ENCODE results near the gene DCANP1. TPM values are rescaled to one million over a fixed set of nuclear protein-coding genes. Genes with fewer than 3 reads are reported as not detected.

Gene DCANP1
- total and polyA plus RNA-seq, 3 donors from 2014 or later, result not detected

- Histone ChIP-seq H3K4me1 (no peaks in the 10 kb centered on the region), H3K36me3 (ENCODE audit: low read depth, missing control alignments) (no peaks in the 10 kb centered on the region), H3K27me3 (no peaks in the 10 kb centered on the region), H3K27ac (no peak overlapping the region), H3K4me3 (no peak overlapping the region), H3K9me3 (no peaks in the 10 kb centered on the region)
- TF ChIP-seq, protein P1, sequence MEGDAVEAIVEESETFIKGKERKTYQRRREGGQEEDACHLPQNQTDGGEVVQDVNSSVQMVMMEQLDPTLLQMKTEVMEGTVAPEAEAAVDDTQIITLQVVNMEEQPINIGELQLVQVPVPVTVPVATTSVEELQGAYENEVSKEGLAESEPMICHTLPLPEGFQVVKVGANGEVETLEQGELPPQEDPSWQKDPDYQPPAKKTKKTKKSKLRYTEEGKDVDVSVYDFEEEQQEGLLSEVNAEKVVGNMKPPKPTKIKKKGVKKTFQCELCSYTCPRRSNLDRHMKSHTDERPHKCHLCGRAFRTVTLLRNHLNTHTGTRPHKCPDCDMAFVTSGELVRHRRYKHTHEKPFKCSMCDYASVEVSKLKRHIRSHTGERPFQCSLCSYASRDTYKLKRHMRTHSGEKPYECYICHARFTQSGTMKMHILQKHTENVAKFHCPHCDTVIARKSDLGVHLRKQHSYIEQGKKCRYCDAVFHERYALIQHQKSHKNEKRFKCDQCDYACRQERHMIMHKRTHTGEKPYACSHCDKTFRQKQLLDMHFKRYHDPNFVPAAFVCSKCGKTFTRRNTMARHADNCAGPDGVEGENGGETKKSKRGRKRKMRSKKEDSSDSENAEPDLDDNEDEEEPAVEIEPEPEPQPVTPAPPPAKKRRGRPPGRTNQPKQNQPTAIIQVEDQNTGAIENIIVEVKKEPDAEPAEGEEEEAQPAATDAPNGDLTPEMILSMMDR (IDR thresholded peaks at IDR 0.05), result no peak
- no peak for TF ChIP-seq POLR2A (IDR thresholded peaks at IDR 0.05)
- no peak for DNase-seq
- intact Hi-C loops (cut with DNase I; ENCODE audit: low total_unique reads), result no loop called here
- 79% methylated on average over 7 of the region's 7 CpGs for WGBS, 2 donors
These were observed 23.9 kb downstream of the DCANP1 start for GRCh38 chr5:135423146-135423845.

- Histone ChIP-seq H3K4me3 (no peak overlapping the region), H3K36me3 (ENCODE audit: low read depth, missing control alignments) (no peaks in the 10 kb centered on the region), H3K27ac (no peak overlapping the region), H3K27me3 (no peaks in the 10 kb centered on the region), H3K4me1 (no peaks in the 10 kb centered on the region), H3K9me3 (no peaks in the 10 kb centered on the region)
- intact Hi-C loops (cut with DNase I; ENCODE audit: low total_unique reads), result no loop called here
- no peak for DNase-seq
- no peak for TF ChIP-seq POLR2A (IDR thresholded peaks at IDR 0.05)
These were observed 24.7 kb downstream of the DCANP1 start for GRCh38 chr5:135422419-135422818.

DNA sequence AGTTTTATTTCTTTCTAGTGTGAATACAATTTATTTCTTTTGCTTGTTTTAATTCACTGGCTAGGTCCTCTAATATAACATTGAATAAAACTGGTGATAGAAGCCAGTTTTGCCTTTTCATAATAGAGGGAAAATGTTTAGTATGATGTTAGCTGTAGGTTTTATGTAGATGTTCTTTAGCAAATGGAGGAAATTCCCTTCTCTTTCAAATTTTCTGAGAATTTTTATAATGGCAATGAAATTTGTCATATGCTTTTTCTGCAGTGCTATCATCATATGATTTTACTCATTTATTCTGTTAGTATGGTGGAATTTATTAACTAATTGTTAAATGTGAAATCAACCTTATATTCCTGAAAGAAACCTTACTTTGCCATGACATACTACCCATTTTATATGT is 30.1 kb downstream of the DCANP1 start:
- Histone ChIP-seq H3K4me3 (no peak overlapping the region), H3K36me3 (ENCODE audit: low read depth, missing control alignments) (no peaks in the 10 kb centered on the region), H3K27me3 (no peaks in the 10 kb centered on the region), H3K9me3 (no peaks in the 10 kb centered on the region), H3K27ac (no peak overlapping the region), H3K4me1 (no peaks in the 10 kb centered on the region)
- DNase-seq, result no peak
- TF ChIP-seq, protein P1 (IDR thresholded peaks at IDR 0.05), result no peak
- no peak for TF ChIP-seq POLR2A (IDR thresholded peaks at IDR 0.05)
- intact Hi-C loops (cut with DNase I; ENCODE audit: low total_unique reads), result no loop called here

- DNase-seq, result no peak
- H3K4me3 ChIP-seq, result no peak overlapping the region
- WGBS, 2 donors, result 86 to 90% methylated on average over 2 of the region's 2 CpGs
- TF ChIP-seq, protein P1 (IDR thresholded peaks at IDR 0.05), result no peak
- TF ChIP-seq POLR2A (IDR thresholded peaks at IDR 0.05), result no peak
- H3K36me3 ChIP-seq (ENCODE audit: low read depth, missing control alignments), result no peaks in the 10 kb centered on the region
- H3K27me3 ChIP-seq, result no peaks in the 10 kb centered on the region
- H3K9me3 ChIP-seq, result no peaks in the 10 kb centered on the region
- H3K4me1 ChIP-seq, result no peaks in the 10 kb centered on the region
- no peak overlapping the region for H3K27ac ChIP-seq
- intact Hi-C loops (cut with DNase I; ENCODE audit: low total_unique reads), result no loop called here
These were observed 42.1 kb downstream of the DCANP1 start for GRCh38 chr5:135405082-135405481.

DNA sequence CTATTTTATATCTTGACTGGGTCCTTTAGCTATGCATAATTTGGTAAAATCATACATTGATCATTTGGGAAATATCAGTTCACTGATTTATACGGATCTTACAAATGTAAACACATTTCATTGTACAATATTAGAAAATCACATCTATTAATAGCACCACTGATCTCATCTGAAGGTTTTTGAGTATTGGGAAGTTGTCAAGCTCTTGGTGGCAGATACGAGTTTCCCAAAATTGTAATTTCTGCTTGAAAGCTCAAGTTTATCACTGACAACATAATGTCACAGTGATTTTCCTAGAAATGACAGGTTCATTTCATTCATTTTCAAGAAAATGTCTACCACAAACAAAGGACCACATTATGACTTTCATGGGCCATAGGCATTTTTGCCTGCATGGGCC is 45.1 kb downstream of the DCANP1 start:
- intact Hi-C loops (cut with DNase I; ENCODE audit: low total_unique reads), result no loop called here
- H3K27me3 ChIP-seq, result no peaks in the 10 kb centered on the region
- H3K4me1 ChIP-seq, result peaks cover 8% of the 10 kb centered on the region
- TF ChIP-seq POLR2A (IDR thresholded peaks at IDR 0.05), result no peak
- TF ChIP-seq, protein P1 (IDR thresholded peaks at IDR 0.05), result no peak
- H3K27ac ChIP-seq, result no peak overlapping the region
- H3K36me3 ChIP-seq (ENCODE audit: low read depth, missing control alignments), result no peaks in the 10 kb centered on the region
- DNase-seq, result no peak
- H3K4me3 ChIP-seq, result no peak overlapping the region
- WGBS, 2 donors, result 84 to 90% methylated on average over 2 of the region's 2 CpGs
- H3K9me3 ChIP-seq, result no peaks in the 10 kb centered on the region

Data from testis (tissue), 3 donors.